ENCODE results near the gene DPH3.

DNA sequence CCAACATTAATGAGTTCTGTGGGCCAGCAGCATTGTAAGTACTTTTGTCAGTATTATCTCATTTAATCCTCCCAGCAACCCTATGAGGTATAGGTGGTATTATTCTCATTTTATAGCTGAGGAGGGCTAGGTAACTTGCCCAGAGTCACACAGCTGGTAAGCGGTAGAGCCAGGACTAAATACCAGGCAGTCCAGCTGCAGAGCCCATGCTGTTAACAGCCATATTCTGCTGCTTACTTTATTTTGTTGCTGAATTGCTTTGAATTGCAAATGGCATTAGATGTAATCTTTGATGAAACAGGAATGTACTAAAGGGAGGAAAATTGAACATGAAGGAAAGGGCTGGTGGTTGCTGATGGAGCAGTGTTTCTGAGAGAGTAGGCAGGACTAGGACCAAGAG is 19.9 kb upstream of the DPH3 start:
- no peak for TF ChIP-seq FOXP2 (optimal IDR thresholded peaks at IDR 0.05; ENCODE audit: borderline replicate concordance, extremely low read depth, extremely low read length, insufficient read depth)
- no peak for TF ChIP-seq SIN3A (IDR thresholded peaks at IDR 0.05; ENCODE audit: borderline replicate concordance, insufficient read depth, low read length)
- TF ChIP-seq POLR2AphosphoS5 (IDR thresholded peaks at IDR 0.05; ENCODE audit: low read depth, low read length) = no peak
- no peak for TF ChIP-seq TAF1 (IDR thresholded peaks at IDR 0.05; ENCODE audit: borderline replicate concordance, insufficient read depth, low read length)
